HAP-1 (cell line): ENCODE data around the gene NGEF.

Experiments used
- DNase-seq, 2 experiments: peaks; one replicate each; pipeline ENCODE4 v3.0.0-alpha.2; 2016 to 2020; ENCODE audit warnings: low spot score in 2 of 2
- H3K27me3 ChIP-seq: fragments of 250-450 bp; sonication (Bioruptor Pico); 2 replicates; pipeline ENCODE4 v1.5.1; 2020; ENCODE audit warnings: low read depth, mild to moderate bottlenecking, moderate library complexity
- H3K36me3 ChIP-seq: fragments of 250-450 bp; sonication (Bioruptor Pico); replicated peaks from 2 replicates; pipeline ENCODE4 v1.5.1; 2020; ENCODE audit warnings: mild to moderate bottlenecking
- H3K4me1 ChIP-seq: fragments of 250-450 bp; sonication (Bioruptor Pico); 2 replicates; pipeline ENCODE4 v1.5.1; 2020; ENCODE audit warnings: mild to moderate bottlenecking
- H3K4me3 ChIP-seq: fragments of 250-450 bp; sonication (Bioruptor Pico); 2 replicates; pipeline ENCODE4 v1.5.1; 2020; ENCODE audit warnings: mild to moderate bottlenecking, moderate library complexity
- H3K9me3 ChIP-seq: fragments of 250-450 bp; sonication (Bioruptor Pico); 2 replicates; pipeline ENCODE4 v1.5.1; 2020; ENCODE audit warnings: mild to moderate bottlenecking, moderate library complexity
- in situ Hi-C: fragments of 300-500 bp; cut with MboI; formaldehyde crosslinking; loops from 3 replicates; pipeline ENCODE4 v1.14.3; 2020; ENCODE audit warnings: low sequenced_read_pairs, inconsistent platforms, mixed read lengths

The NGEF gene

GRCh38 chr2:232888839-232889529 is 124.1 kb downstream of the NGEF start:
- Histone ChIP-seq H3K27me3 (no peaks in the 10 kb centered on the region), H3K4me1 (peaks cover 7% of the 10 kb centered on the region), H3K9me3 (no peaks in the 10 kb centered on the region), H3K36me3 (no peaks in the 10 kb centered on the region), H3K4me3 (no peak overlapping the region)
- DNase-seq: no peak
- in situ Hi-C loops: no loop called here

GRCh38 chr2:232888099-232888836 is 124.8 kb downstream of the NGEF start:
- DNase-seq: no peak
- Histone ChIP-seq H3K4me3 (no peak overlapping the region), H3K36me3 (no peaks in the 10 kb centered on the region), H3K9me3 (no peaks in the 10 kb centered on the region), H3K27me3 (no peaks in the 10 kb centered on the region), H3K4me1 (peaks cover 7% of the 10 kb centered on the region)
- in situ Hi-C loops: no loop called here

GRCh38 chr2:232887171-232887850 is 125.7 kb downstream of the NGEF start:
- no peaks in the 10 kb centered on the region for H3K27me3 ChIP-seq
- H3K9me3 ChIP-seq: no peaks in the 10 kb centered on the region
- peaks cover 7% of the 10 kb centered on the region for H3K4me1 ChIP-seq
- DNase-seq: no peak
- in situ Hi-C loops: no loop called here
- no peaks in the 10 kb centered on the region for H3K36me3 ChIP-seq
- no peak overlapping the region for H3K4me3 ChIP-seq

- Histone ChIP-seq H3K4me3 (no peak overlapping the region), H3K36me3 (no peaks in the 10 kb centered on the region), H3K9me3 (no peaks in the 10 kb centered on the region), H3K27me3 (no peaks in the 10 kb centered on the region), H3K4me1 (peaks cover 7% of the 10 kb centered on the region)
- no peak for DNase-seq
- in situ Hi-C loops: no loop called here
Observed at GRCh38 chr2:232886632-232887031, 126.4 kb downstream of the NGEF start.

- Histone ChIP-seq H3K27me3 (no peaks in the 10 kb centered on the region), H3K4me1 (peaks cover 3% of the 10 kb centered on the region), H3K9me3 (no peaks in the 10 kb centered on the region), H3K4me3 (no peak overlapping the region), H3K36me3 (no peaks in the 10 kb centered on the region)
- in situ Hi-C loops: no loop called here
- DNase-seq: no peak
Observed at GRCh38 chr2:232886176-232886575, 126.9 kb downstream of the NGEF start.

- Histone ChIP-seq H3K4me1 (no peaks in the 10 kb centered on the region), H3K4me3 (no peak overlapping the region), H3K27me3 (no peaks in the 10 kb centered on the region), H3K9me3 (no peaks in the 10 kb centered on the region), H3K36me3 (no peaks in the 10 kb centered on the region)
- in situ Hi-C loops: no loop called here
- no peak for DNase-seq
Observed at GRCh38 chr2:232885264-232885961, 127.6 kb downstream of the NGEF start.

GRCh38 chr2:232884549-232885263 is 128.3 kb downstream of the NGEF start:
- no peak for DNase-seq

GRCh38 chr2:232884001-232884421 is 129.0 kb downstream of the NGEF start:
- in situ Hi-C loops: no loop called here
- H3K4me3 ChIP-seq: no peak overlapping the region
- no peaks in the 10 kb centered on the region for H3K4me1 ChIP-seq
- DNase-seq: no peak
- H3K27me3 ChIP-seq: no peaks in the 10 kb centered on the region
- H3K36me3 ChIP-seq: no peaks in the 10 kb centered on the region
- H3K9me3 ChIP-seq: no peaks in the 10 kb centered on the region

More at GRCh38 chr2:232884549-232885263, 128.3 kb downstream of the NGEF start:
- Histone ChIP-seq H3K4me1 (no peaks in the 10 kb centered on the region), H3K9me3 (no peaks in the 10 kb centered on the region), H3K36me3 (no peaks in the 10 kb centered on the region), H3K4me3 (no peak overlapping the region), H3K27me3 (no peaks in the 10 kb centered on the region)
- in situ Hi-C loops: no loop called here

- in situ Hi-C loops: no loop called here
- H3K36me3 ChIP-seq: no peaks in the 10 kb centered on the region
- H3K4me1 ChIP-seq: no peaks in the 10 kb centered on the region
- H3K27me3 ChIP-seq: no peaks in the 10 kb centered on the region
- no peak overlapping the region for H3K4me3 ChIP-seq
- no peaks in the 10 kb centered on the region for H3K9me3 ChIP-seq
- DNase-seq: no peak
Observed at GRCh38 chr2:232883116-232883721, 129.8 kb downstream of the NGEF start.

GRCh38 chr2:232882505-232883115 is 130.4 kb downstream of the NGEF start:
- H3K27me3 ChIP-seq: no peaks in the 10 kb centered on the region
- H3K4me3 ChIP-seq: no peak overlapping the region
- H3K4me1 ChIP-seq: peaks cover under 1% of the 10 kb centered on the region; the same call in 1 of the 2 replicates
- no peaks in the 10 kb centered on the region for H3K36me3 ChIP-seq
- in situ Hi-C loops: no loop called here
- H3K9me3 ChIP-seq: no peaks in the 10 kb centered on the region
- DNase-seq: no peak

GRCh38 chr2:232882085-232882484 is 131.0 kb downstream of the NGEF start:
- DNase-seq: no peak
- no peaks in the 10 kb centered on the region for H3K9me3 ChIP-seq
- in situ Hi-C loops: no loop called here
- no peaks in the 10 kb centered on the region for H3K36me3 ChIP-seq
- H3K4me3 ChIP-seq: no peak overlapping the region
- H3K4me1 ChIP-seq: peaks cover 4% of the 10 kb centered on the region
- H3K27me3 ChIP-seq: no peaks in the 10 kb centered on the region

GRCh38 chr2:232880764-232881351 is 132.2 kb downstream of the NGEF start:
- Histone ChIP-seq H3K27me3 (no peaks in the 10 kb centered on the region), H3K4me1 (peaks cover 4% of the 10 kb centered on the region), H3K4me3 (no peak overlapping the region), H3K36me3 (no peaks in the 10 kb centered on the region), H3K9me3 (no peaks in the 10 kb centered on the region)
- in situ Hi-C loops: no loop called here
- no peak for DNase-seq
